Measurements from ENCODE around the gene TRIM72. TPM values are rescaled to one million over a fixed set of nuclear protein-coding genes. Genes with fewer than 3 reads are reported as not detected.

TRIM72 gene
- total and polyA plus RNA-seq, 9 of the 15 experiments (the other 6 are each of a cell fraction or from before 2014, with no cell fraction given) = under 0.01 TPM; not detected in 8

DNA sequence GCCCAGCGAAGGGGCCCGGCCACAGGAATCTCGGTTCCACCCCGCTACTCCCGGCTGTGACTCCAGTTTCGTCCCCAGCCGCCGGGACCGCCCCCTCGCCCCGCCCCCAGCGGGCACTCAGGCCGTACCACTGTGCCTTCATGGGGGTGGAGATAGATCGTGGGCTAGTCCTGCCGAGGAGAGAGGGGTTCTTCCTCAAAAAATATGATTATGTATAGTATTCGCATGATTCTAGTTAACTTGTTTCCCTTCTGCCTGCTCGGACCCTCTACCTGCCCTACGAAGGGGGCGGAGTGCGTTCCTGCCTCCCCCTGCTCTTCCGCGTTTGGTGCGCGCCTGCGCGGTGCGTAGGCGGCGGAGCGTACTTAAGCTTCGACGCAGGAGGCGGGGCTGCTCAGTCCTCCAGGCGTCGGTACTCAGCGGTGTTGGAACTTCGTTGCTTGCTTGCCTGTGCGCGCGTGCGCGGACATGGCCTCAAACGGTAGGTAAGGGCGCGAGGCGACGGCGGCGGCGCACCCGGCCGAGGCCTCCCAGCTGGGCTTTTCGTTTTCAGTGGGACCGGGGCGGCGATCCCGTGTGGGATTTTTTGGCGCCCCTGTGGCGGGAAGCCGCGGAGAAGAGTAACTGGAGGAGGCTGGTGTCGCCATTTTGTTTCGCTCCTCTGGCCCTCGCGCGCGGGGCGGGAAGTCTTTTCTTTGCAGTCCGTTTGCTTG is 34.0 kb upstream of the TRIM72 start, which contains the start of gene FUS (continued):
- TF ChIP-seq, protein P1, sequence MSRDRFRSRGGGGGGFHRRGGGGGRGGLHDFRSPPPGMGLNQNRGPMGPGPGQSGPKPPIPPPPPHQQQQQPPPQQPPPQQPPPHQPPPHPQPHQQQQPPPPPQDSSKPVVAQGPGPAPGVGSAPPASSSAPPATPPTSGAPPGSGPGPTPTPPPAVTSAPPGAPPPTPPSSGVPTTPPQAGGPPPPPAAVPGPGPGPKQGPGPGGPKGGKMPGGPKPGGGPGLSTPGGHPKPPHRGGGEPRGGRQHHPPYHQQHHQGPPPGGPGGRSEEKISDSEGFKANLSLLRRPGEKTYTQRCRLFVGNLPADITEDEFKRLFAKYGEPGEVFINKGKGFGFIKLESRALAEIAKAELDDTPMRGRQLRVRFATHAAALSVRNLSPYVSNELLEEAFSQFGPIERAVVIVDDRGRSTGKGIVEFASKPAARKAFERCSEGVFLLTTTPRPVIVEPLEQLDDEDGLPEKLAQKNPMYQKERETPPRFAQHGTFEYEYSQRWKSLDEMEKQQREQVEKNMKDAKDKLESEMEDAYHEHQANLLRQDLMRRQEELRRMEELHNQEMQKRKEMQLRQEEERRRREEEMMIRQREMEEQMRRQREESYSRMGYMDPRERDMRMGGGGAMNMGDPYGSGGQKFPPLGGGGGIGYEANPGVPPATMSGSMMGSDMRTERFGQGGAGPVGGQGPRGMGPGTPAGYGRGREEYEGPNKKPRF (IDR thresholded peaks at IDR 0.05; ENCODE audit: low read depth, low read length) = no peak
- 0 out of 2 replicates have a peak, but pooled peaks have one; percentile 53 for TF ChIP-seq ZNF24 (IDR thresholded peaks at IDR 0.05)
- TF ChIP-seq YBX1 (IDR thresholded peaks at IDR 0.05) = no peak
- TF ChIP-seq, protein P2, sequence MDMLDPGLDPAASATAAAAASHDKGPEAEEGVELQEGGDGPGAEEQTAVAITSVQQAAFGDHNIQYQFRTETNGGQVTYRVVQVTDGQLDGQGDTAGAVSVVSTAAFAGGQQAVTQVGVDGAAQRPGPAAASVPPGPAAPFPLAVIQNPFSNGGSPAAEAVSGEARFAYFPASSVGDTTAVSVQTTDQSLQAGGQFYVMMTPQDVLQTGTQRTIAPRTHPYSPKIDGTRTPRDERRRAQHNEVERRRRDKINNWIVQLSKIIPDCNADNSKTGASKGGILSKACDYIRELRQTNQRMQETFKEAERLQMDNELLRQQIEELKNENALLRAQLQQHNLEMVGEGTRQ (CRISPR knock-in tag; IDR thresholded peaks at IDR 0.05) = no peak
- TF ChIP-seq, protein P3, sequence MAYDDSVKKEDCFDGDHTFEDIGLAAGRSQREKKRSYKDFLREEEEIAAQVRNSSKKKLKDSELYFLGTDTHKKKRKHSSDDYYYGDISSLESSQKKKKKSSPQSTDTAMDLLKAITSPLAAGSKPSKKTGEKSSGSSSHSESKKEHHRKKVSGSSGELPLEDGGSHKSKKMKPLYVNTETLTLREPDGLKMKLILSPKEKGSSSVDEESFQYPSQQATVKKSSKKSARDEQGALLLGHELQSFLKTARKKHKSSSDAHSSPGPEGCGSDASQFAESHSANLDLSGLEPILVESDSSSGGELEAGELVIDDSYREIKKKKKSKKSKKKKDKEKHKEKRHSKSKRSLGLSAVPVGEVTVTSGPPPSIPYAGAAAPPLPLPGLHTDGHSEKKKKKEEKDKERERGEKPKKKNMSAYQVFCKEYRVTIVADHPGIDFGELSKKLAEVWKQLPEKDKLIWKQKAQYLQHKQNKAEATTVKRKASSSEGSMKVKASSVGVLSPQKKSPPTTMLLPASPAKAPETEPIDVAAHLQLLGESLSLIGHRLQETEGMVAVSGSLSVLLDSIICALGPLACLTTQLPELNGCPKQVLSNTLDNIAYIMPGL (CRISPR knock-in tag; IDR thresholded peaks at IDR 0.05) = peak; percentile 26; the same call in 1 of the 2 replicates
- no peak for TF ChIP-seq PPARD (CRISPR knock-in tag; IDR thresholded peaks at IDR 0.05)
- no peak for TF ChIP-seq THRAP3 (IDR thresholded peaks at IDR 0.05; ENCODE audit: borderline replicate concordance)
- TF ChIP-seq DACH1 (IDR thresholded peaks at IDR 0.05; ENCODE audit: partially characterized antibody) = no peak
- TF ChIP-seq FOXJ2 (tag; IDR thresholded peaks at IDR 0.05) = peak; percentile 66; the same call in 1 of the 2 replicates
- peak; percentile 94 for TF ChIP-seq NFRKB (IDR thresholded peaks at IDR 0.05; ENCODE audit: low read depth)
- TF ChIP-seq, protein P4, sequence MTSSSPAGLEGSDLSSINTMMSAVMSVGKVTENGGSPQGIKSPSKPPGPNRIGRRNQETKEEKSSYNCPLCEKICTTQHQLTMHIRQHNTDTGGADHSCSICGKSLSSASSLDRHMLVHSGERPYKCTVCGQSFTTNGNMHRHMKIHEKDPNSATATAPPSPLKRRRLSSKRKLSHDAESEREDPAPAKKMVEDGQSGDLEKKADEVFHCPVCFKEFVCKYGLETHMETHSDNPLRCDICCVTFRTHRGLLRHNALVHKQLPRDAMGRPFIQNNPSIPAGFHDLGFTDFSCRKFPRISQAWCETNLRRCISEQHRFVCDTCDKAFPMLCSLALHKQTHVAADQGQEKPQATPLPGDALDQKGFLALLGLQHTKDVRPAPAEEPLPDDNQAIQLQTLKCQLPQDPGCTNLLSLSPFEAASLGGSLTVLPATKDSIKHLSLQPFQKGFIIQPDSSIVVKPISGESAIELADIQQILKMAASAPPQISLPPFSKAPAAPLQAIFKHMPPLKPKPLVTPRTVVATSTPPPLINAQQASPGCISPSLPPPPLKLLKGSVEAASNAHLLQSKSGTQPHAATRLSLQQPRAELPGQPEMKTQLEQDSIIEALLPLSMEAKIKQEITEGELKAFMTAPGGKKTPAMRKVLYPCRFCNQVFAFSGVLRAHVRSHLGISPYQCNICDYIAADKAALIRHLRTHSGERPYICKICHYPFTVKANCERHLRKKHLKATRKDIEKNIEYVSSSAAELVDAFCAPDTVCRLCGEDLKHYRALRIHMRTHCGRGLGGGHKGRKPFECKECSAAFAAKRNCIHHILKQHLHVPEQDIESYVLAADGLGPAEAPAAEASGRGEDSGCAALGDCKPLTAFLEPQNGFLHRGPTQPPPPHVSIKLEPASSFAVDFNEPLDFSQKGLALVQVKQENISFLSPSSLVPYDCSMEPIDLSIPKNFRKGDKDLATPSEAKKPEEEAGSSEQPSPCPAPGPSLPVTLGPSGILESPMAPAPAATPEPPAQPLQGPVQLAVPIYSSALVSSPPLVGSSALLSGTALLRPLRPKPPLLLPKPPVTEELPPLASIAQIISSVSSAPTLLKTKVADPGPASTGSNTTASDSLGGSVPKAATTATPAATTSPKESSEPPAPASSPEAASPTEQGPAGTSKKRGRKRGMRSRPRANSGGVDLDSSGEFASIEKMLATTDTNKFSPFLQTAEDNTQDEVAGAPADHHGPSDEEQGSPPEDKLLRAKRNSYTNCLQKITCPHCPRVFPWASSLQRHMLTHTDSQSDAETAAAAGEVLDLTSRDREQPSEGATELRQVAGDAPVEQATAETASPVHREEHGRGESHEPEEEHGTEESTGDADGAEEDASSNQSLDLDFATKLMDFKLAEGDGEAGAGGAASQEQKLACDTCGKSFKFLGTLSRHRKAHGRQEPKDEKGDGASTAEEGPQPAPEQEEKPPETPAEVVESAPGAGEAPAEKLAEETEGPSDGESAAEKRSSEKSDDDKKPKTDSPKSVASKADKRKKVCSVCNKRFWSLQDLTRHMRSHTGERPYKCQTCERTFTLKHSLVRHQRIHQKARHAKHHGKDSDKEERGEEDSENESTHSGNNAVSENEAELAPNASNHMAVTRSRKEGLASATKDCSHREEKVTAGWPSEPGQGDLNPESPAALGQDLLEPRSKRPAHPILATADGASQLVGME (CRISPR knock-in tag; IDR thresholded peaks at IDR 0.05) = peak; percentile 85
- TF ChIP-seq, protein P5, sequence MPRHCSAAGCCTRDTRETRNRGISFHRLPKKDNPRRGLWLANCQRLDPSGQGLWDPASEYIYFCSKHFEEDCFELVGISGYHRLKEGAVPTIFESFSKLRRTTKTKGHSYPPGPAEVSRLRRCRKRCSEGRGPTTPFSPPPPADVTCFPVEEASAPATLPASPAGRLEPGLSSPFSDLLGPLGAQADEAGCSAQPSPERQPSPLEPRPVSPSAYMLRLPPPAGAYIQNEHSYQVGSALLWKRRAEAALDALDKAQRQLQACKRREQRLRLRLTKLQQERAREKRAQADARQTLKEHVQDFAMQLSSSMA (CRISPR knock-in tag; IDR thresholded peaks at IDR 0.05) = 0 out of 2 replicates have a peak, but pooled peaks have one; percentile 64
- TF ChIP-seq, protein P6, sequence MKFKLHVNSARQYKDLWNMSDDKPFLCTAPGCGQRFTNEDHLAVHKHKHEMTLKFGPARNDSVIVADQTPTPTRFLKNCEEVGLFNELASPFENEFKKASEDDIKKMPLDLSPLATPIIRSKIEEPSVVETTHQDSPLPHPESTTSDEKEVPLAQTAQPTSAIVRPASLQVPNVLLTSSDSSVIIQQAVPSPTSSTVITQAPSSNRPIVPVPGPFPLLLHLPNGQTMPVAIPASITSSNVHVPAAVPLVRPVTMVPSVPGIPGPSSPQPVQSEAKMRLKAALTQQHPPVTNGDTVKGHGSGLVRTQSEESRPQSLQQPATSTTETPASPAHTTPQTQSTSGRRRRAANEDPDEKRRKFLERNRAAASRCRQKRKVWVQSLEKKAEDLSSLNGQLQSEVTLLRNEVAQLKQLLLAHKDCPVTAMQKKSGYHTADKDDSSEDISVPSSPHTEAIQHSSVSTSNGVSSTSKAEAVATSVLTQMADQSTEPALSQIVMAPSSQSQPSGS (CRISPR knock-in tag; IDR thresholded peaks at IDR 0.05) = peak; percentile 75; the same call in 1 of the 2 replicates
- no peak for TF ChIP-seq GABPB2 (CRISPR knock-in tag; conservative IDR thresholded peaks at IDR 0.05)
- no peak for TF ChIP-seq ZNF384 (IDR thresholded peaks at IDR 0.05; ENCODE audit: low read depth, low read length)

All from K562 (cell line).